GM21717 (cell line): ENCODE data around the gene ANKRD18A.
"Not testable (repeated sequence)": the region's sequence is repeated elsewhere in the genome, so short reads cannot be mapped to it uniquely, and the experiment has no call there.

Source experiments
- ATAC-seq: cut with Tn5 transposase; IDR thresholded peaks from one replicate; pipeline ENCODE4 v1.9.1; 2021; ENCODE audit warnings: mild to moderate bottlenecking, moderate library complexity; ENCODE audit not compliant: unreplicated experiment

Gene ANKRD18A

DNA sequence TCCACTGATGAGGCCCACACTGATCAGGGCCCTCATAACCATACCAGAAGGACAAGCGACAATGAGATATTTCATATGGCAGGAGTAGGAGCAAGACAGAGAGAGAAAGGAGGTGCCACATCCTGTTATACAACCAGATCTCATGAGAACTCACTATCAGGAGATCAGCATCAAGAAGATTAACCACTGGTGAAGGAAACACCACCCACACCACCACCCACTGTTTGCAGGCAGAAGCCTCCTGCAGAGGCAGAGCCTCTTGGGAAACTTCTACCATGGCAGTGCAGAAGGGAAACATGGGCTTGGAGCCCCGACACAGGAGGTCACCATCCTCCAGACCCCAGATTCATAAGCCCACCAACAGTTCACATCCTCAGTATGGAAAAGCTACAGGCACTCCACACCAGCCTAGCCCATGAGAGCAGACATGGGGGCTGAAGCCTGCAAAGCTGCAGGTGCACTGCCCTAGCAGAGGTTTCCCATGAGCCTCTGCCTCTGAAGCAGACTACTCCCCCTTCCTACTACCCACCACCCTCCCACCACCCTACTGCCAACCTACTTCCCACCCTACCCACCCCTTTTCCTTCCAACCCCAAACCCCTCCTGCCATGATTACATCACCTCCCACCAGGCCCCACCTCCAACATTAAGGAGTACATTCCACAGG is 73.8 kb downstream of the ANKRD18A start:
- not testable (repeated sequence) for ATAC-seq

DNA sequence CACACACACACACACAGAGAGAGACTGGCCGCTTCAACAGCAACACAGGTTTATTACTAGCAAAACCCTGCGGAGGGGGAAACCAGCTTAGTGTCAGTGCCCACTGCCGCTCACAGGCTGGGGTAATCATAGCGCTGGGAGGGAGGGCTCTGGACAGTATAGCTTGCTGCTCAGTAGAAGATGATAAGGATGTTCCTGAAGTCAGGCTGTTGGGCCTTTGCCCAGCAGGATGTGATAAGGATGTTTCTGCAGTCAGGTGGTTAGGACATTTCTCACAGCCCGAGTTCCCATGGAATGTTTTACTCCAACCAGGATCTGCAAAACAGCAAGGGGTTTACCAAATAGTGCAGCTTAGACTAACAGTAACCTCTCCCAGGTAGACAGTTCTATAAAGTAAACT is 79.9 kb downstream of the ANKRD18A start:
- ATAC-seq: not testable (repeated sequence)

DNA sequence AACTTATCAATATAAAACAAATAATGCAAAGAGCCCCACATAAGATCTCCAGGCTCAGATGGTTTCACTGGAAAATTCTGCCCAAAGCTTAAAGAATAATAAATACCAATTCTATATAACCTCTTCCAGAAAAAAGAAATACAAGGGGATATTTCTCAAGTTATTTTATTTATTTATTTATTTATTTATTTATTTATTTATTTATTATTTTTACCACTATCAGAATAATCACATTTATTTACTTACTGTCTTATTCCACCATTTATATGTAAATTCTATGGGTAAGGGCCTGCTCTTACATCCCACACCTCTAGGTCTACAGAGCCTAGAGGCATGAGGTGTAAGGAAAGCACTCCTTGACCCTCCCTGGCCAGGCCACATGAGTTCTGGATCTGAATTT is 91.1 kb downstream of the ANKRD18A start:
- no peak for ATAC-seq

DNA sequence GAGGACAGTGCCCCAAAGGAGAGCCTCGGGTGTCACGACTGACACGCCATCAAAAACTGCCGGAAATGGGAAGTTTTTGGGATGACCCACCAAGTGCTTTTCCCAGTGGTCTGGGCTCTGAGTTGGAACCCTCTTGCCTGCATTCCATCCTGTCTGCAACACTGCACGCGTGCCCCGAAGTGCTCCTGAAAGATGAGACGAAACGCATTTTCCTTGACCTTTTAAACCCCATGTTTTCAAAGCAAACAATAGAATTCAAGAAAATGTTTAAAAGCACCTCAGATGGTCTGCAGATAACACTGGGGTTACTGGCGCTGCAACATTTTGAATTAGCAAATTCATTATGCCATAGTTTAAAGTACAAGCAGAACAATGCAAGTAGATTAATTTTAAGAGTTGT is 92.9 kb downstream of the ANKRD18A start:
- ATAC-seq: no peak

DNA sequence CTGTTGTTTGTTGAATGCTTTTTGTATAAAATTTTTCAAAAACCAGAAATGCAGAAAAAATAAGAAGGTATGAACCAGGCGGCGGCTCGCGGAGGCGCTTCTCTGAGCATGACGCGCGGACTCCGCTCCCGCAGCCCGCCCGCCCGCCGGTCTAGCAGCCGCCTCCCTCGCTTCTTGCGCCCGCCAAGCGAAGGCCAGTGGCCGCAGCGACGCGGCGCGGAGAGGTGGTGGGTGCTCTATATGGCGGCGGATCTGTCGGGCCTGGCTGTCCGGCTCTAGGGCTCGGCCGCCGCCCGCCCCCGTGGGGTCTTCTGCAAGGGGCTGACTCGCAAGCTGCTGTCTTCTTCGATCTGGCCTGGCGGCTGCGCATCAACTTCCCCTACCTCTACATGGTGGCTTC is 93.8 kb downstream of the ANKRD18A start:
- ATAC-seq: no peak

DNA sequence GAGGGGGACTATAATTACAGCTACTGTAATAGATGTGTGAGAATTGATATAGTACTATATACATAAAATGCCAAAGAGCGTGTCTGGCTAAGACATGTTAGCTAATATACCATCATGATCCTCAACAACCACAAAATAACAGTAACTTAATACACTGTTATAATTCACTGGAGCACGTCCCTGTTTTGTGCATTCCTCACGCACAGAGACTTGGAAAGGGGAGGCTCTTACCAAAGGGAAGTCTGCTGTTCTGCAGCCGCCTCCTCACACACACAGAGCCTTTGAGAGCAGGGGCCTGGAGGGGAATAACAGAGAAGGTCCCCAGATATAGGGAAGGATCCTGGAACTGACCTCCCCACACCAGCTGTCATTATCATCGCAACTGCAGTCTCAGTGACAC is 97.3 kb downstream of the ANKRD18A start:
- no peak for ATAC-seq

DNA sequence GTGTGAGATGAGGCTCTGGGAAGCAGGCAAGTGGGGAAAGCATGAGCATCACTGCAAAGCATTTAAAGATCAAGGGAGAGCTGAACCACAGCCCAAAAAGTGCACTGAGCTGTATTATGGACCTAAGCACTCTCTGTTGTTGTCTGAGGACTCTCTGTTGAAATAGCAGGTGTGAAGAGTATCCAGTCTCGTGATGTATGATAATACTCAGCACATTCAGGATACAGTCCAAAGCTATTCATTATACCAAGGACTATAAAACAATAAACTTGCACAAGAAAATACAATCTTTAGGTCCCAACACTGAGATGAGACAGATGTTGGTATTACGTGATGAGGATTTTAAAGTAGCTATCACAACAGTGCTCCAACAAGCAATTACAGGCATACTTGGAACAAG is 98.6 kb downstream of the ANKRD18A start:
- ATAC-seq: no peak
